Measurements from ENCODE around the gene TDRD12.

- TF ChIP-seq YY1 (IDR thresholded peaks at IDR 0.05; ENCODE audit: insufficient read depth, insufficient replicate concordance, low read depth, low read length) (no peak), MXD1 (CRISPR knock-in tag; IDR thresholded peaks at IDR 0.05) (no peak), AFF4 (CRISPR knock-in tag; IDR thresholded peaks at IDR 0.05) (no peak), REPIN1 (CRISPR knock-in tag; IDR thresholded peaks at IDR 0.05; ENCODE audit: borderline replicate concordance, low read depth) (no peak), BHLHE40 (IDR thresholded peaks at IDR 0.05; ENCODE audit: low read length) (no peak), CTCF (CRISPR knock-in tag; IDR thresholded peaks at IDR 0.05) (no peak), POLR2AphosphoS5 (IDR thresholded peaks at IDR 0.05; ENCODE audit: low read depth, low read length) (no peak), ZNF263 (CRISPR knock-in tag; IDR thresholded peaks at IDR 0.05) (no peak), GRHL1 (CRISPR knock-in tag; conservative IDR thresholded peaks at IDR 0.05) (no peak), ZNF362 (CRISPR knock-in tag; IDR thresholded peaks at IDR 0.05; ENCODE audit: borderline replicate concordance) (no peak), TAF1 (CRISPR knock-in tag; IDR thresholded peaks at IDR 0.05) (no peak), EZH2 (conservative IDR thresholded peaks at IDR 0.05; ENCODE audit: low read depth, low read length) (no peak)
Observed at GRCh38 chr19:32672841-32673240, 46.7 kb upstream of the TDRD12 start.

Data from HepG2 (cell line).